Medulla oblongata (tissue), 1 donor: ENCODE data around the gene ANKRD9.

ENCODE experiments used
- DNase-seq: peaks from one replicate; pipeline ENCODE4 v3.0.0-alpha.2; 2015; ENCODE audit errors: extremely low spot score

Gene ANKRD9

DNA sequence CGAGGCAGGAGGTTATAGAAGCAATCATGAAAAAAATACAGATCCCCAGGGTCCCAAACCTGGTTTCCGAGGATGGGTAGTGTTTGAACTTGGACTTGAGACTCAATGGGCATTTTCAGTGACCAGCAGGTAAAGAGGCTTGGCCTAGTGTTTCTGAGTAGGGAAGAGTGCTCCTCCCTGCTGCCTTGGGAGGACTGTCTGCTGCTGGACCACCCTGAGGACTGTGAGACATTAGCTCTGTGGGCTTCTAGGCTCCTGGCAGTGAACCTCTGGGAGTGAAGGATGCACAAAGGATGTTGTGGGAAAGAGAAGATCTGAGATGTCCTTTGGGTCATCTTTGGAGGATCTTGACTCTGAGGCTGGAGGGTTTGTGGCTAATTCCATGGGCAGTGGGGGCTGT lies 30.5 kb downstream of the ANKRD9 start:
- DNase-seq, result no peak

DNA sequence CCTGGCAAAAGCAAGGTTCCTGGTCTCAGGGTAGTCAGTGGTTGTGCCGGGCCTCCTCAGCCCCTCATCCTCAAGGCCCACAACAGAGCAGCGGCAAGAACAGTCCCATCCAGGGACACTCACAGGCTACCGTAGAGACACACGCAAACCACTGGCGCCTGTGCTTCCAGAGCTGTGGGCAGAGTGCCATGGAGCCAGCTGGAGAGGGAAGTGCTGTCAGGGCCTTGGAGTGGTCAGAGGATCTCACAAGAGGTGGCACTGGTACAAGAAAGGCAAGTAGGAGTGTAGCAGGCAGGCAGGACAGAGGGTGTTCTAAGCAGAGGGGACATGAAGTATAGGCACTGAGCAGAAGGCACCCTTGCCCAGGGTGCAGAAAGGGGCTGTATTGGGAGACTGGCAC lies 34.6 kb downstream of the ANKRD9 start:
- DNase-seq, result peak; percentile 82

DNA sequence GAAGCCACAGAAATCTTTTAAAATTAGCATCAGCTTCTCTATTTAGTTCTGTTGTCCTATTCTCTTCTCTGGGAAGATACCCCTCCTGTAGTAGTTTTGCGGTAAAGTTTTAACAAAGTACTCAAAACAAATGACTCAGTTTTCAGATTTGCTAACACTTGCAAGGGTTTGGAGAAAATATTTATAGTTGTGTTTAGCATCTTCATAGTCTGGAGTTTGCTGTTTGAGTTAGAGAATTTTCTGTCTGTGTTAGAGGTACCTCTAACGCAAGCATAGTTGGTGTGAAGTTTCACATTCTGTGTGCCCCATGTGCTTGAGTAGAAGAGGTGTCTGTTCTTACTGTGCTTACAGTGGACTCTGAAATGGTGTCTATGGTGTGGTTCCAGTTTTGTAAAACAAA lies 36.0 kb downstream of the ANKRD9 start:
- DNase-seq, result no peak

DNA sequence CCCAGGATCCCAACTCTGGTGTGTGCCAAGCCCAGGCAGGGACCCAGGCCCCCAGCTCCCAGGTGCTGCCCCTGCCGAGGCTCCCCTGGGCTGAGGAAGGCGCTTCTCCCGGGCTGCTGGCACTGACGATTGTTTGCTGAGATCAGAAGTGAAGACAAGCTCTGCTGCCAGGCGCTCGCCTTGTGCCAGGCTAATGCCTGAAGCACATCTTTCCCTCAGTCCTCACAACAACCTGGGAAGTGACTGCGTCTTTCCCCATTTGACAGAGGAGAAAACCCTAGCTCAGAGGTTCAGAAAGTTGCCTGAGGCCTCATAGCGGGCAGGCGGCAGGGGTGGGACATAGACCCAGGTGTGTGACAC lies 36.8 kb downstream of the ANKRD9 start:
- peak; percentile 64 for DNase-seq

DNA sequence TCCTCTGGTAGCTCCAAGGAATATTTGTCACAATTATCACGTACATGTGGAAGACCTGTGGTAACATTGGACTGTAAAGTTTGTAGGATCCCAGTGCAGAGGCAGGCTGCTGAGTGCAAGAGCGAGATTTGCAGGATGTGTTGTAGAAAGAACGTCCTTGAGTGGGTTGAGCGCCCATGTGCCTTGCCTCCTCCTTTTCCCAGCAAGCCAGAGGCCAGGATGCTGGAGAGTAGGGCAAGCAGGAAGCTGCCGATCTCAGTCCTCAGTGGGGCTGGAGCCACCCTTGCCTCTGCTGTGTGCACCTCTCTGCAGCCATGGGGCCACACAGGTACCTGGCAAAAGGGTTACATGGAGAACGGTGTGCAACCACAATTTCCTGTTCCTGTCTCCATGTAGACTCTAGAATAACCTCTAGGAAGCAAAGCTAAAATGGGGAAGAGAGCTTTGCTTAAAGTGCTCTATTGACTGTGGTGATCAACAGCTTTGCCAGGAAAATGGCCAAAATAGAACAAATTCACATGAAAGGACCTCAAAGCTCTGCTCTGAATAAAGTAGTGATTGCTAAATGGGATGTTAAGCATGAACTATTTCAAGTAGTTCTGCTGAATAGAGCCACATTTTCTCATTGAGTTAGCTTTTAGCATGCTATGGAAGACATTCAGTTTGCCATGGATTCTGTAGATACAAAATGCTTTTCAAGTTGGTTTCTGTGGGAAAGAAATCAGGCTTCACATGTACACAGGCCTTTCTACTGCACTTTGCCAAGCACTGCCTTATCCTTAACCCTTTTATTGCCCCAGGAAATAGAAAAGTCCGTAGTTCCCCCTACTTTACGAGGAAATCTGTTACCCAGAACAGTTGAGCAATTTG lies 37.4 kb downstream of the ANKRD9 start:
- peak; percentile 54 for DNase-seq

DNA sequence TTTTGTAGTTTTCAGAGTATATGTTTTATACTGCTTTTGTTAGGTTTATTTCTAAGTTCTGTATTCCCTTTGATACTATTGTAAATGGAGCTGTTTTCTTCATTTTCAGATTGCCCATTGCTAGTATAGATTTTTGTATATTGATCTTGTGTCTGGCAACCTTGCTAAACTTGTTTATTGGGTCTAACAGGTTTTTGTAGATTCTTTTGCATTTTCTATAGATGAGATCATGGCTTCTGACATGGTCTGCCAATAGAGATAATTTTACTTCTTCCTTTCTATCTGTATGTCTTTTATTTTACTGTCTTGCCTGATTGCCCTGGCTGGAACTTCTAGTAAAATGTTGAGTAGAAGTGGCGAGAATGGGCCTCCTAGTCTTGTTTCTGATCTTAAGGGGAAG lies 40.3 kb downstream of the ANKRD9 start:
- no peak for DNase-seq

DNA sequence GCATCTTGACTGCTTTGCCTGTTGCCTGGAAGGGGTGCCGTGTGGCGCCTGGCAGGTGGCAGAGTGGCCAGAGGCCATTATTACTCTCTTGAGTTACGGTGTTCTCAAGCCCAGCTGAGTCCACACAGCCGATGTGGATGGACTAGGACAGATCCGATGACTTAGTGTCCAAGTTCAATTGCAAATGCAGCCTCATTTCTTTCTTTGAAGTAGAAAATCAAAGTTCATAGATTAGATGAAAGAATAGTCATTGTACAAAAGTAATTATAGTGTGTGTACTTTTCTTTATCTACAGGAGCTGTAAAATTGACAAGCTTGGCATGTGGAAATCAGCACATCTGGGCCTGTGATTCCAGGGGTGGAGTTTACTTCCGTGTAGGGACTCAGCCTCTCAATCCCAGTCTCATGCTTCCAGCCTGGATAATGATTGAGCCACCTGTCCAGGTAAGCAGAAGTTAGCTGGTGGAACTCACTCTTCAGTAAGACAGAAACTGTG lies 44.7 kb downstream of the ANKRD9 start:
- DNase-seq, result no peak

DNA sequence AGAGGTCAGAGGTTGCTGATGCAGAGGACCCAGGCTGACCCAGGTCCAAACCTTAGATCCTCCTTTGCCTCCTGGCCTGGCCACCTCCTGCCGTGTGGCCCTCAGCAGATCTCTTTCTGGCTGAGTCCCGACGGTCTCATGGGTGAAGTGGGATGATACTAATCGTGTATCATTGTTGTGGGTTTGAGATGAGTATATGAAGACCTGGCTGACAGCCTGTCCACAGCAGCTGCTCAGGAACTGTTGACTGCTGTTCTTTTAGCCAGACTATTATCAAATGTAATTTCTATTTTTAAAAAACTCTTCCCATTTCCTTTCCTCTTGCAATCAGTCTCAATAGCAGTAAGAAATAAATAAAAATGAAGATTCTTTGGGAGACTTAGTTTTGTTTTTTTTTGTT lies 45.6 kb downstream of the ANKRD9 start:
- DNase-seq, result no peak

DNA sequence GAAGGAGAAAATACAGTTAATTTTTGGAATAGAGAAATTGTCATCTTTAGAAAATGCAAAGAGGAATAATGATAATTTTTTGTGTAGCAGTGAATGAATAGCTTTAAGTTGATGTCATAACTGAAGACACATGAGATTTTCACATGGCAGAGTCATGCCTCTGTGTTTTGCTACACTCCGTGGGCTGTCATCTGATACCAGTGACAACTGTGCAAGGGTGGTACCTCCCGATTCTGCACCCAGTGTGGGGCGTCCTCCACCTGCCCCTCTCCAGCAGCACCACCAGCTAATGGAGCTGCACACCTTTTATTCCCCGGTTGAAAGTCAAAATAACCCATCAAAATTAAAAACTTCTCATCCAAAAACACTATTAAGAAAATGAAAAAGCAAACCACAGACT lies 47.2 kb downstream of the ANKRD9 start:
- DNase-seq, result no peak

DNA sequence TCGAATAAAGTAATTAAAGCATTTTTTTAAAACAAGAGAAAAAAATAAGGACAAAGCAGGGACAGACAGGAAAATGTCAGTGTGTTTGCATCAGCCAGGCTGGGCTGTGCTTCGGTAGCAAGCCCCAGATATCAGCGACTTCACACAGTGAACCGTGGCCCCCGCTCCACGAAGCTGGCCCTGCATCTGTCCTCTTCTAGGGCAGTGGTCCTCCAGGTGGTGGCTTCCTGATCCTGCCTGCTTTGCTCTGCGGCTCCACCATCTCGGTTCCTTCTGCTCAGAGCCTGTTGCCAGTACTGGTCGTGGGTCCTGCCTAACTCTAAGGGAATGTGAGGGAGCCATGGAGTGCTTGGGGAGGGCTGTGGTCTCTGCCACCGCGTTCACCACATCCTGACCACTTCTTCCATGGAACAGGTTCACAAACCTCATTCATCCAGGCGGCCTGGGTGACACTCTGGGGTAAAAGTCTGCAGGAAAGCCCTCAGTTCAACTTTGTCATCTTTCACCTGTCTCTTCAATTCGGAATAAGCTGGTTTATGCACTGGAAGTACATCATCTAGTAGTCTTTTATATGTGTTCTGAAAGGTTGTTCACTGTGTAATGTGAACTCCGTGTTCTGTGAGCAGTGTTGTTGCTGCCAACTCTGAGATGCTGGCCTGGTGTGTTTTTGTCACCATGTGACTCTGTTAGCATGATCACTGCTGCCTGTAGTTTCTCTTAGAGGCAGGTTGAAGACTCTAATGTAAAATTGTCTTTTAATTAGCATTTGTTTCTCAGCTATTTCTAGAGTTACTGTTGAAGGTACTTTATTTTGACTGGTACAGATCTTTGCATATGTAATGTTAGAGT lies 47.9 kb downstream of the ANKRD9 start:
- DNase-seq, result no peak

DNA sequence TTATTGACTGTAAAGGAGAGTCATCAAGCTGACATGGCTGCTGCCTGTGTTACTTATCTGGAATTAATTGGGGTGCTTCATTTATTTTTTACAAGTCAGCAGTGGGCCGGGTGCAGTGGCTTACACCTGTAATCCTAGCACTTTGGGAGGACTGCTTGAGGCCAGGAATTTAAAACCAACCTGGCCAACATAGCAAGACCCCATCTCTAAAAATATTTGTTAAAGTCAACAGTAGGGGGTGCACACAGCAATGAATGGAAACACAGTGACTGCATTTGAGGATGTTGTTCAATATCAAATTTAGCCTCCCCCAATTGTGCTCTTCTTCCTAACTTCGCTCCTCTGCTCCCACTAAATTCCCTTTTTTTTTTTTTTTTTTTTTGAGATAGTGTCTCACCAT lies 52.1 kb downstream of the ANKRD9 start:
- DNase-seq, result no peak

DNA sequence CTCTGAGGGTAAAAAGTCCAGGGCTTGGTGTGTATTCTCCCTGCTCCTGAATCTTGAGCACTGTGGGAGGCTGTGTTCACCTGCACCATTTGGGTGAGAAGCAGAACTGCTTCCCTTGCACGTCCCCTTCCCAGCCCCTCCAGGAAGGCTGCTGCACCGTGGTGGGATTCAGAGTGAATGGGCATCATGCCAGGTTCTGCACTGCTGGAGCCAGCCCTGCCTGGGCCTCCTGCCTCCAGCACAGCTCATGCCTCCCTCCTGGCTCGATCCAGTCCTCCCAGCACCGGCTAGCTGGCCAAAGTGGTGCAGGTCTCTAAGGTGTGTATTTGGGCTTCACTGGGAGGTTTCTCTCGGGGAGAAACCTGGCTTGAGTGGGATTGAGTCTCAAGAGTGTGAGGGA lies 54.9 kb downstream of the ANKRD9 start:
- DNase-seq, result no peak

DNA sequence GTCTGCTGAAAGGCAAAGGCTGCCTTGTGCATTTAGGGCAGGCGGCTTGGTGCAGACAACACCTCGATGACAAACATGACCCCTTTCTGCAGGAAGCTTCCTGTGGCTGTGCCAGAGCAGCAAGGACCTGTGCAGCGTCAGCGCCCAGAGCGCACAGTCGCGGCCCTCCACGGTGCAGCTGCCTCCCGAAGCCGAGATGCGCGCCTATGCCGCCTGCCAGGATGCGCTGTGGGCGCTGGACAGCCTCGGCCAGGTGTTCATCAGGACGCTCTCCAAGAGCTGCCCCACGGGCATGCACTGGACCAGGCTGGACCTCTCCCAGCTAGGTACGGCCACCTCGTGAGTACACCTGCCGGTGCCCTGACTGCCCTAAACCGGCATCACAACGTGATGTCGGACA lies 57.3 kb downstream of the ANKRD9 start:
- no peak for DNase-seq
